PC-3 (cell line): ENCODE results near the gene CTF1. TPM values are rescaled to one million over a fixed set of nuclear protein-coding genes. Genes with fewer than 3 reads are reported as not detected.

Source experiments
- ATAC-seq: fragments of 200-7000 bp; cut with Tn5 transposase; 2 replicates; pipeline ENCODE4 v1.9.1; 2020; ENCODE audit warnings: mild to moderate bottlenecking, moderate library complexity
- BruUV-seq: library from RNA; stranded (reverse); fragments of 400-500 nt; replicated peaks from 2 replicates; lab custom pipeline; 2021; lab: Mats Ljungman, UMichigan
- CTCF ChIA-PET: fragments of 300-600 bp; sonication (Branson Sonifier 250); formaldehyde crosslinking; loops from one replicate; lab custom pipeline; 2022; ENCODE audit warnings: antibody characterized with exemption; lab: Charles Lee
- POLR2A ChIA-PET: fragments of 300-600 bp; sonication (Branson Sonifier 250); formaldehyde crosslinking; loops from one replicate; lab custom pipeline; 2022; ENCODE audit warnings: antibody characterized with exemption; ENCODE audit not compliant: unreplicated experiment; lab: Charles Lee
- DNase-seq: peaks from one replicate; pipeline ENCODE4 v3.0.0-alpha.2; 2015
- H2AFZ ChIP-seq: fragments of 300-600 bp; sonication (generic); 2 replicates; pipeline ENCODE4 v1.6.0; 2016; ENCODE audit warnings: antibody characterized with exemption, low read length
- H3F3A ChIP-seq: fragments of 300-600 bp; sonication (generic); one replicate; pipeline ENCODE4 v1.6.0; 2017; ENCODE audit warnings: antibody characterized with exemption, low read length, control low read depth, mild to moderate bottlenecking; ENCODE audit not compliant: unreplicated experiment
- H3K27ac ChIP-seq: fragments of 300-600 bp; sonication (generic); 2 replicates; pipeline ENCODE4 v1.5.1; 2016; ENCODE audit warnings: mild to moderate bottlenecking, low read length
- H3K27me3 ChIP-seq: fragments of 300-600 bp; sonication (generic); 2 replicates; pipeline ENCODE4 v1.6.1; 2016; ENCODE audit warnings: low read length, mixed read lengths
- H3K36me3 ChIP-seq: fragments of 300-600 bp; sonication (generic); 2 replicates; pipeline ENCODE4 v1.6.1; 2016; ENCODE audit warnings: low read depth, mixed run types, low read length, mixed read lengths
- H3K4me1 ChIP-seq: fragments of 300-600 bp; sonication (generic); 2 replicates; pipeline ENCODE4 v1.5.1; 2016; ENCODE audit warnings: low read length; ENCODE audit not compliant: insufficient read depth
- H3K4me2 ChIP-seq: fragments of 300-600 bp; sonication (generic); 2 replicates; pipeline ENCODE4 v1.6.0; 2016; ENCODE audit warnings: low read length
- H3K4me3 ChIP-seq: fragments of 300-600 bp; sonication (generic); 2 replicates; pipeline ENCODE4 v1.5.1; 2016; ENCODE audit warnings: mild to moderate bottlenecking, low read length, mixed read lengths
- H3K79me2 ChIP-seq: fragments of 300-600 bp; sonication (generic); 2 replicates; pipeline ENCODE4 v1.6.1; 2017; ENCODE audit warnings: low read length, mixed read lengths
- H3K9ac ChIP-seq: fragments of 300-600 bp; sonication (generic); 2 replicates; pipeline ENCODE4 v1.6.0; 2016; ENCODE audit warnings: mild to moderate bottlenecking, low read length
- H3K9me2 ChIP-seq: fragments of 300-600 bp; sonication (generic); replicated peaks from 2 replicates; pipeline ENCODE4 v1.6.1; 2016; ENCODE audit warnings: mixed run types, low read length, mixed read lengths
- H3K9me3 ChIP-seq: fragments of 300-600 bp; sonication (generic); 2 replicates; pipeline ENCODE4 v1.6.1; 2016; ENCODE audit warnings: low read length, mixed read lengths
- H4K20me1 ChIP-seq: fragments of 300-600 bp; sonication (generic); 2 replicates; pipeline ENCODE4 v1.6.1; 2016; ENCODE audit warnings: low read length, mixed read lengths
- EZH2 ChIP-seq: fragments of 300-600 bp; sonication (generic); IDR thresholded peaks from one replicate; pipeline ENCODE4 v1.6.1; 2017; ENCODE audit warnings: antibody characterized with exemption, mild to moderate bottlenecking, low read length; ENCODE audit not compliant: unreplicated experiment
- EZH2phosphoT487 ChIP-seq: fragments of 300-600 bp; sonication (generic); IDR thresholded peaks from 2 replicates; pipeline ENCODE4 v1.6.1; 2018; ENCODE audit warnings: mild to moderate bottlenecking, antibody characterized with exemption, low read length, borderline replicate concordance
- intact Hi-C: fragments of 100-400 bp; cut with micrococcal nuclease; formaldehyde crosslinking; loops from 2 replicates; pipeline ENCODE4 v1.9.0; 2023
- total RNA-seq: library from RNA; depleted of rRNA; stranded (reverse); fragments of >200 nt; gene quantifications from 2 replicates; pipeline ENCODE4 v1.2.3, GENCODE V29; 2014
- TF ChIP-seq, protein P1 (sequence below): fragments of 300-600 bp; sonication (generic); conservative IDR thresholded peaks from 2 replicates; pipeline ENCODE4 v1.5.1; 2017; ENCODE audit warnings: antibody characterized with exemption, low read depth, mild to moderate bottlenecking, low read length

The CTF1 gene
- total RNA-seq, 1 experiment from 2014 or later, result 0.29 TPM

DNA sequence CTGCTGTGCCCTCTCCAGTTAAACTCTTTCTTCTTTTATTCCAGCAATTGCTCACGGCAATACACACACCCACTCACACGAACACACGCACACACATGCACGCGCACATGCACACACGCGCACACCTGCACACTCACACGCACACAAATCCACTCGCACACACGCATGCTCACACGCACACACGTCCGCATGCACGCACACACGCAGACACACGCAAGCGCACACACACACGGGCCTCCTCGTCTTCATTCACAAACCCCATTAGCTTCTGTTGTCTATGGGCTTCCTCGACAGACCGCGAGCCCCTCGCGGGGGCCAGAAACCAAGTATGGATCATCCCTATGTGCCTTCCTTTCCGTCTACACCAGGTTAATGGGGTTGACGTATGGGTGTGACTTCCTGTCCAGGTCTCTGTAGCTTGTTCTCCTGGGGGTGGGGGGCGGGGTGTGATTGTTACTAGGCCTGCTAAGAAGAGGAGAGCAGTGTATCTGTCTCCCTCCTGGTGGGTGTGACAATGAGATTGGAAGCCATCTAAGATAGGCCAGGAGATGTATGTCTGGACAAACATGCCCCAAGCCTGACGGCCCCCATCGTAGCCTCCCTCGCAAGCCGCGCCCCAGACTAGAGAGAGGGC lies 670 bp upstream of the CTF1 start:
- Histone ChIP-seq H3K4me1 (peaks cover 28% of the 10 kb centered on the region), H3K36me3 (no peaks in the 10 kb centered on the region), H3F3A (peaks cover 8% of the 10 kb centered on the region), H2AFZ (peak overlapping the region; percentile 81), H3K79me2 (peaks cover 13% of the 10 kb centered on the region), H3K4me2 (peak overlapping the region; percentile 90), H3K4me3 (peak overlapping the region; percentile 70; the same call in 1 of the 2 replicates), H3K9ac (peak overlapping the region; percentile 69), H3K27me3 (no peaks in the 10 kb centered on the region), H3K27ac (peak overlapping the region; percentile 86), H3K9me3 (no peaks in the 10 kb centered on the region), H4K20me1 (no peaks in the 10 kb centered on the region), H3K9me2 (no peaks in the 10 kb centered on the region)
- intact Hi-C loops, result loop anchor here (1.0 kb wide), 1 partner anchor 27 kb away; no protein-coding TSS in a partner anchor
- ChIA-PET POLR2A (no interaction called here), CTCF (no interaction called here)
- ATAC-seq (peak; percentile 3), DNase-seq (peak; percentile 2)
- no TSS peak for BruUV-seq
- TF ChIP-seq, protein P1, sequence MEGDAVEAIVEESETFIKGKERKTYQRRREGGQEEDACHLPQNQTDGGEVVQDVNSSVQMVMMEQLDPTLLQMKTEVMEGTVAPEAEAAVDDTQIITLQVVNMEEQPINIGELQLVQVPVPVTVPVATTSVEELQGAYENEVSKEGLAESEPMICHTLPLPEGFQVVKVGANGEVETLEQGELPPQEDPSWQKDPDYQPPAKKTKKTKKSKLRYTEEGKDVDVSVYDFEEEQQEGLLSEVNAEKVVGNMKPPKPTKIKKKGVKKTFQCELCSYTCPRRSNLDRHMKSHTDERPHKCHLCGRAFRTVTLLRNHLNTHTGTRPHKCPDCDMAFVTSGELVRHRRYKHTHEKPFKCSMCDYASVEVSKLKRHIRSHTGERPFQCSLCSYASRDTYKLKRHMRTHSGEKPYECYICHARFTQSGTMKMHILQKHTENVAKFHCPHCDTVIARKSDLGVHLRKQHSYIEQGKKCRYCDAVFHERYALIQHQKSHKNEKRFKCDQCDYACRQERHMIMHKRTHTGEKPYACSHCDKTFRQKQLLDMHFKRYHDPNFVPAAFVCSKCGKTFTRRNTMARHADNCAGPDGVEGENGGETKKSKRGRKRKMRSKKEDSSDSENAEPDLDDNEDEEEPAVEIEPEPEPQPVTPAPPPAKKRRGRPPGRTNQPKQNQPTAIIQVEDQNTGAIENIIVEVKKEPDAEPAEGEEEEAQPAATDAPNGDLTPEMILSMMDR, result no peak
- no peak for TF ChIP-seq EZH2
- TF ChIP-seq EZH2phosphoT487, result no peak

GRCh38 chr16:30896889-30897733 lies 697 bp downstream of the CTF1 start:
- peak overlapping the region; percentile 90 for H3K4me2 ChIP-seq
- POLR2A ChIA-PET, result interaction anchor here (0.6 kb wide), 1 partner anchor 282 kb away, joined by 3 read pairs; no protein-coding TSS in a partner anchor
- BruUV-seq, result TSS peak; percentile 28
- H4K20me1 ChIP-seq, result no peaks in the 10 kb centered on the region
- intact Hi-C loops, result loop anchor here (1.0 kb wide), 1 partner anchor 25 kb away; no protein-coding TSS in a partner anchor
- no peaks in the 10 kb centered on the region for H3K36me3 ChIP-seq
- peak; percentile 81 for DNase-seq
- H3F3A ChIP-seq, result peaks cover 8% of the 10 kb centered on the region
- CTCF ChIA-PET, result no interaction called here
- TF ChIP-seq, protein P1, result no peak
- TF ChIP-seq EZH2phosphoT487, result no peak
- no peak for TF ChIP-seq EZH2
- H3K27me3 ChIP-seq, result no peaks in the 10 kb centered on the region
- peaks cover 28% of the 10 kb centered on the region for H3K4me1 ChIP-seq
- ATAC-seq, result peak; percentile 40
- peak overlapping the region; percentile 70 for H3K4me3 ChIP-seq
- no peaks in the 10 kb centered on the region for H3K9me3 ChIP-seq
- H2AFZ ChIP-seq, result peak overlapping the region; percentile 90
- H3K9ac ChIP-seq, result peak overlapping the region; percentile 69
- no peaks in the 10 kb centered on the region for H3K9me2 ChIP-seq
- peak overlapping the region; percentile 86 for H3K27ac ChIP-seq
- peaks cover 13% of the 10 kb centered on the region for H3K79me2 ChIP-seq
